ENCODE measurements around the gene IL17RA.

IL17RA gene

GRCh38 chr22:17112491-17113042 lies 27.8 kb downstream of the IL17RA start:
- no peak for TF ChIP-seq CTCF (conservative IDR thresholded peaks at IDR 0.05; ENCODE audit: low read depth, low read length)
- no peak overlapping the region for H3K4me3 ChIP-seq (ENCODE audit: low read depth, low read length)
- no peak for DNase-seq (ENCODE audit: low read depth)

GRCh38 chr22:17113600-17113999 lies 28.8 kb downstream of the IL17RA start:
- no peak for DNase-seq (ENCODE audit: low read depth)
- H3K4me3 ChIP-seq (ENCODE audit: low read depth, low read length), result no peak overlapping the region
- TF ChIP-seq CTCF (conservative IDR thresholded peaks at IDR 0.05; ENCODE audit: low read depth, low read length), result no peak

GRCh38 chr22:17114173-17114897 lies 29.5 kb downstream of the IL17RA start:
- TF ChIP-seq CTCF (conservative IDR thresholded peaks at IDR 0.05; ENCODE audit: low read depth, low read length), result no peak
- DNase-seq (ENCODE audit: low read depth), result no peak
- no peak overlapping the region for H3K4me3 ChIP-seq (ENCODE audit: low read depth, low read length)

GRCh38 chr22:17114898-17115235 lies 30.1 kb downstream of the IL17RA start:
- no peak for DNase-seq (ENCODE audit: low read depth)
- H3K4me3 ChIP-seq (ENCODE audit: low read depth, low read length), result no peak overlapping the region
- no peak for TF ChIP-seq CTCF (conservative IDR thresholded peaks at IDR 0.05; ENCODE audit: low read depth, low read length)

GRCh38 chr22:17115236-17115635 lies 30.4 kb downstream of the IL17RA start:
- no peak overlapping the region for H3K4me3 ChIP-seq (ENCODE audit: low read depth, low read length)
- no peak for TF ChIP-seq CTCF (conservative IDR thresholded peaks at IDR 0.05; ENCODE audit: low read depth, low read length)
- peak; percentile 5 for DNase-seq (ENCODE audit: low read depth)

GRCh38 chr22:17115945-17116565 lies 31.3 kb downstream of the IL17RA start:
- no peak for TF ChIP-seq CTCF (conservative IDR thresholded peaks at IDR 0.05; ENCODE audit: low read depth, low read length)
- no peak overlapping the region for H3K4me3 ChIP-seq (ENCODE audit: low read depth, low read length)
- no peak for DNase-seq (ENCODE audit: low read depth)

Data from choroid plexus epithelial cell (primary cell).